D341Med (cell line): ENCODE results near the gene MID1.

Experiments used
- DNase-seq: peaks from one replicate; pipeline ENCODE4 v3.0.0; 2012; ENCODE audit warnings: low spot score

MID1 gene

DNA sequence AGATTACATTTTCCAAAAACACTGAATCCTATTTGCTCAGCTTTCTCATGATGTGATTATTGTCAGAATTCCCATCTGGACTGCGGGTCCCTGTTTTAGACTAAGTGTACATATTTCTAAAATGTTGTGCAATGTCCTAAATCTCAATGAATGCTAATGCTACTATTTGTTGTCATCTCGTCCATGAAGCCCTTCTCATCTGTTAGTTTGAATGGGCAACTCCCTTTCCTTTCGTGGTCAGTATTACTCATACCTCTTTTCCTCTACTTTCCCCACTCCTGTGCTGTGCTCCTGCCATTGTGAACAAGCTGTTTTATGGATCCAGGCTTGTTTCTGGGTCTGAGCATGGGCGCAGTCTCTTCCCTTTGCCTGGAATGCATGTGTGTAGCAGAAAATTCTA is 91.0 kb downstream of the MID1 start:
- no peak for DNase-seq

GRCh38 chrX:10526451-10526850 is 93.9 kb downstream of the MID1 start:
- no peak for DNase-seq

- no peak for DNase-seq
Measured at GRCh38 chrX:10525381-10526120, 94.8 kb downstream of the MID1 start.

GRCh38 chrX:10524578-10524977 is 95.8 kb downstream of the MID1 start:
- no peak for DNase-seq

GRCh38 chrX:10519761-10520160 is 100.6 kb downstream of the MID1 start:
- DNase-seq = no peak

DNA sequence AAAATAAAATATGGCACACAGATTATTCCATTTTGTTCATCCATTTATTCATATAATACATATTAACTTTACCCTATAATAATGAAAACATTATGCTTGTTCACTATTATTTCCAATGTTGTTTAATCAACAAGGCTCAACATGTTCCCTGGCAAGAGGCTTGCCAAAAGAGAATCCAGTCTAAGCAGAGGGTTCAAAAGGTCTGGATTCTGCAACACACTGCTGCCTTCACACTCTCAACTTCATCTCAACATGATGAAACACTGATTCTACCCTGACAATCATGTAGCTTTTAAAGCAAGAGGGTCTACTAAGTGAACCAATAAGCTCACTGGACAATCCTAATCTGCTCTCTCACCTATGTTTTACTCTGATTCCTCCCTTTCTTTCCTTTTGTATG is 101.1 kb downstream of the MID1 start:
- no peak for DNase-seq

DNA sequence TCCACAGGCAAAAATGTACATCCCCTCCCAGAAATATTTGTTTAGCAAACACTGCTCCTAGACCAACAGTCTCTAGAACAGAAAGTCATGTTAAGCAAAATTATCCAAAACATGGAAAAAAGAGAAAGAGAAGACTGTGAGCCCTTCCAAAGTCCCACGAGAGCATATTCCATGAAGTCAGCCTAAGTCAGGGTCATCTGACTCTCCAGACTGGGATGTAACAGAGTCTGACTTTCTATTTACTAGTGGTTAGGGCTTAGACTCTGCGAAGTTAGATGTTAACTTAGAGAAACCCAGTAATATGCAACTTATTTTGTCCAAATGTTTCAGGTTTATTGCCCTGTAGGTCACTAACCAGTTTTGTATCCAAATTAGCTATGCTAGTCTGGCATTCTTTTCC is 102.3 kb downstream of the MID1 start:
- DNase-seq = no peak

DNA sequence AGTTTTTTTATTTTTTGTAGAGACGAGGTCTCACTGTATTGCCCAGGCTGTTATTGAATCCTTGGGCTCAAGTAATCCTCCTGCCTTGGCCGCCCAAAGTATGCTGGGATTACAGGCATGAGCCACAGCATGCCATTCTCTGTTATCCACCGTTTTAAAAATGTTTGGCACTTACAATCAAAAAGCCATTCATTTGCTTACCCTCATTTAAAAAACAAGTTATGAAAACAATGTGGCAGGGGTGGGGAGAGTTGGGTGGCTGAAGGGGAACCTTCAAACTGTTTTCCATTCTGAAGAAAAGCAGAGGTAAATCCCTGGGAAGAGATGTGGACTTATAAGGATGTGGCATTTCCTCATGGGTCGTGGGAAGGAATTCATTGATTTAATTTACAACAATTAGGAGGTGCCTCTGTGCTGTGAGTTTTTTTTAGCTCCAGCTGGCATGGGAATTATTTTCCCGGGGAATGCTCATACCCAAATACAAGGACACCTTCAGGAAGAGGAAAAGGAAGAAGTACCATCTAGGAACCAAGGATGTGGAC is 103.5 kb downstream of the MID1 start:
- DNase-seq = no peak

DNA sequence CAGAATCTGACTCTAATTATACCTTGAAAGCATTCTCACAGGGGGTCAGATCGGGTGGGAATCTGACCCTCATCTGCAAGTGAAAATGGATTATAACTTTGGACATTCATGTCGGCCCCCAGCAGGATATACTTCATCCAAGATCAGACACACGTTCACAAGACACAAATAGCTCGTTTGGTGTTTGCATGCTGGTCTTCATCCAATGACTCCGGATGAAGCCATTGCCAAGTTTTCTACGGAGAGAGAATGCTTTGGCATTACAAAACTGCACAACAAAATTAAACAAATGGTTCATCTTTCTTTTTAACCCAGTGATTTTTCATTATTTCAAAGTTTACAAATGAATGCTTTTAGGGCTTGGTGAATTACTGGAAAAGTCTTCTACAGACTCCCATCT is 105.5 kb downstream of the MID1 start:
- no peak for DNase-seq

DNA sequence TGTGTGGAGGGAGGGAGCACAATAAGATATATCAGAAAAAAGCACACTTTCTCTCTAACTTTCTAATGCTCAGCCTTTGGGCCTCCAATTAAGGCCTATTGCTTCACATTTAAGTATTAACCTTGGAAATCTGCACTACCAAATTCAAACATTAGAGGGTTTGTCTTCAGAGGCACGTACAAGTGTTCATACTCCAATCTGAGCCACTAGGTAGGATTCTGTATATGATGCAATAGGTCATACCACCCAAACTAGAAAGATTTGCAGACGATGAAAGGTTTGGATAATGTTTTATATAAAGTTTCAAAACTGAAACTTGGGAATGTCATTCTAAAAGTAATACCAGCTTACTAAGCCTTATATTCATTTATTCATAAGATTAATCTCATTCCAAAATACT is 106.4 kb downstream of the MID1 start:
- DNase-seq = no peak

- no peak for DNase-seq
Measured at GRCh38 chrX:10512741-10513140, 107.6 kb downstream of the MID1 start.

DNA sequence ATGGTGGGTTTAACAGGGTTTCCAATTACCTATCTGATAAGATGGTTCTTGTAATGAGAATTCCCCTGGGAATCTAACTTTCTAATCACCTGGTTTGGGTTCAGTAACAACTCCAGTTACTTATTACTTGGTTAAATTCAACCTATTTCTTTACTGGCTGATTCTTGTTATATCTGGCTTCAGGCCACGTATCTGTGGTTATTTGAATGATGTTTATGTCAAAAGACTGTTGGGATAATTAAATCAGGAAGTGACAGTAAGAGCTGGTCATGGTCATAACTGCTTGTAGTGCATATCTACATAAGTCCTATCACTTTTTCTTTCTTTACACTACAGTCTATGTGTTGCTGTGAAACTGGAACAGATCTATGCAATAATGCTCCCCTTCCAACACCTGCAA is 108.1 kb downstream of the MID1 start:
- DNase-seq = no peak

DNA sequence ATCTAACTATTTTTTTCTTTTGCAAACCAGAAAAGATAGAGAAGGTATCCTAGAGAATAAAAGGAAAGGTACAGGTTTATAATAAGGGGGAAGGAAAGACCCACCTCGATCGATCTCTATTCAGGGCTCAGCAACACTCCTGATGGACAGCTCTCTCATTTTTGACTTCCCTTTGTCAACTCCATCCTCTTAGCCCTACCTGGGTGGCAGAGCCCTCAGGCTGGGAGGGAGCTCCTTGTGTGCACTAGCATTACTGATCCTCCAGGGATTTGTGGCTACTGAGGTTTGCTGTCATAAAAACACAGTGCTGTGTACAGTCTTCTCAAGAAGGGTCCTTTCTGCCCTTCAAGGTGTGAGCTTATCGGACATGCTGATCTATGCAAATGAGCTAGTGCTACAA is 111.0 kb downstream of the MID1 start:
- no peak for DNase-seq

- no peak for DNase-seq
Measured at GRCh38 chrX:10508891-10509290, 111.5 kb downstream of the MID1 start.

DNA sequence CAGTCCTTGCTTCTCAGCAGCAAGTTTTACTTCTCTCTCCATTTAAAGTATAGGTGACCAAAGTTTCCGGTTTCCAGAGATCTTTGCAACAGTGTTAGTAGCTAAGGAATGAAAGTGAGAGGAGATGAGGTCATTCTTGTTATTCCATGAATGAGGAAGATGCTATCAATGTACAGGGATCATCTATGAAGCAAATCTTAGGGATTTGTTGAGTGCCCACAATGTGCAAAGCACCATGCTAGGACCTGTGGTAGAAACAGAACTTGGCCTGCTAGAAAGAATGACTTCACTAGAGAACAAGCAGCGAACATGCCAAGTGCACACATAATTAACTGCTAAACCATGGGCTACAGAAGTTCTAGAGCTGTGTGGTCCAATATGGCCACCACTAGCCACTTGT is 112.5 kb downstream of the MID1 start:
- DNase-seq = no peak

GRCh38 chrX:10507181-10507580 is 113.2 kb downstream of the MID1 start:
- no peak for DNase-seq

DNA sequence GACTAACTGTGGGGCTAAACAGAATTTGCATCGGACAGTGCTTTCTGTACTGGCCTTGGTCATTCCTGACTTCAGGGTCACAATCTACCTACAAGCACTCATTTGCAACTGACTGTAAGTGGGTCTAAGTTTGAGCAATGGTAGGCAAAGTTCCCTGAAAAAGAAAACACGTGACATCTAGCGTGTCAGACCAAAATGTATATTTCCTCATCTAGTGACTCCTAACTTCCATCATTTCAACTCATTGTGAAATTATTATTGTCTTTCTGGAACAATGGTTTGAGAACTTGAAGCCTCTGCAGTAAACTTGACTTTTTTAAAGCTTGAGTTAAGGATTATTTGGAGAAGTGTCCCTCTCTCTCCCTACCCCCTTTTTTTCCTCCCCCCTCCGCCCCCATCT is 113.6 kb downstream of the MID1 start:
- DNase-seq = no peak

DNA sequence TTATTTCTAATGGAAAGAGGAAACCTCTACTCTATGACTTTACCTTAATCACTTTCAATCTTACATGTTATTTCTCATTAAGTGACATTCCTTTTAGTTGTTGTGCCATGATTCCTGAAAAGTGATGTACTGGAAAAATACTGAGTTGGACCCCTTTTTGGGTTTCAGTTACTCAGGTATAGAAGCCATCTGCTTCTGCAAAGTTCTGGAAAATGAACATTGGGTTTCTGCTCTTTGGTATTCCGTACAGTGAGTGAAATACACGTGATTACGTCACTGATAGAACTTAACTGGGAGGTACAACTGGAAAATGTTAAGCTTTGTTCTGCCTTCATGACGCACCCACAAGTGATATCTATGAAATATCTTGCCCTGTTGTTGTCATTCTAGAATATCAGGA is 114.7 kb downstream of the MID1 start:
- DNase-seq = no peak

- DNase-seq = no peak
Measured at GRCh38 chrX:10502961-10503360, 117.4 kb downstream of the MID1 start.

- no peak for DNase-seq
Measured at GRCh38 chrX:10501611-10502010, 118.8 kb downstream of the MID1 start.

DNA sequence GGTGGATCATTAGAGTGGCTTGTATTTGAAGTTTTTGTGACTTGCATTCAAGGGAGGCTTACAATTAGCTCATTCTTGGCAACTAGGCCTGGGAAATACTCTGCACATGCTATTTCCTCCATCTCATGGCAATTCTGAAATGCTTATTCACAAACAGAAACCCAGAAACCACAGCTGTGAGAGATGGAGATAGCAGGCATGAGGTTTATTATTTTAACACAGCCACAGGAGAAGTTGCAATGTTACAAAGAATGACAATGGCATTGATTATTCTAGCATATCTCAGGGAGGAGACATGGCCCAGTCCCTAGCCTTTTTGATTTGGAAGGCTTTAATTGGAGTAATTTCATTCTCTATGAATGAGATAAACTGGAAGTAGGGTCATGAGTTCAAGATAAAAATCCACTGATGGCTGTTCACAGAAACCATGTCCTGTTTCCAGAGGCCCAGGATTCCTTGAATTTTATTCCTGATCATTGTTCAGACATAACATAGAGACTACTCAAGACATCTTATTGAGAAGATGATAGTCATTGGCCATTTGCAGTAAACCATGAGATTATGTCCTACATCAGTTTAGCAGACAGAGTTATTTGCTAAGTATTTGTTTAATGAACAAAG is 123.9 kb downstream of the MID1 start:
- DNase-seq = no peak

GRCh38 chrX:10495677-10496076 is 124.7 kb downstream of the MID1 start:
- no peak for DNase-seq

- no peak for DNase-seq
Measured at GRCh38 chrX:10492250-10492649, 128.1 kb downstream of the MID1 start.

DNA sequence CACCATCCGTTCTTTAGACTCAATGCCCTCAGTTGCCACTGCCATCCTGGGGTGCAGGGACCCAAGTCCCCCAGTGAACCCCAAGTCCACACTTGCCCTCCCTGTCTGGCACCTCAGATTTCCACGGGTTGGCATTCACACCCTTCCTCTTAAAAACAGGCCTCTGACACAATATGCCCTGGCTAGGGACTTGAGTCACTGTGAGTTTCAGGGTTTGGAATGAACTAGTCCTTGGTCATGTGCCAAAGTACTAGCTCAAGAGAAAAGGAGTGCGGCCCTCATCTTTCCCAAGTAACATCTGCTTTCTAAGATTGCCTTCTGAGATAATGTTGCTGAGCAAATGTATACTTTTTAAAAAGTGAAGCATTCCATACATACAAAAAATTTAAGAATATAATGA is 134.0 kb downstream of the MID1 start:
- DNase-seq = no peak
